ENCODE data around the gene TUBGCP2. TPM values are rescaled to one million over a fixed set of nuclear protein-coding genes. Genes with fewer than 3 reads are reported as not detected.

Gene TUBGCP2
- total RNA-seq, 1 experiment from 2014 or later = 35.4 TPM

DNA sequence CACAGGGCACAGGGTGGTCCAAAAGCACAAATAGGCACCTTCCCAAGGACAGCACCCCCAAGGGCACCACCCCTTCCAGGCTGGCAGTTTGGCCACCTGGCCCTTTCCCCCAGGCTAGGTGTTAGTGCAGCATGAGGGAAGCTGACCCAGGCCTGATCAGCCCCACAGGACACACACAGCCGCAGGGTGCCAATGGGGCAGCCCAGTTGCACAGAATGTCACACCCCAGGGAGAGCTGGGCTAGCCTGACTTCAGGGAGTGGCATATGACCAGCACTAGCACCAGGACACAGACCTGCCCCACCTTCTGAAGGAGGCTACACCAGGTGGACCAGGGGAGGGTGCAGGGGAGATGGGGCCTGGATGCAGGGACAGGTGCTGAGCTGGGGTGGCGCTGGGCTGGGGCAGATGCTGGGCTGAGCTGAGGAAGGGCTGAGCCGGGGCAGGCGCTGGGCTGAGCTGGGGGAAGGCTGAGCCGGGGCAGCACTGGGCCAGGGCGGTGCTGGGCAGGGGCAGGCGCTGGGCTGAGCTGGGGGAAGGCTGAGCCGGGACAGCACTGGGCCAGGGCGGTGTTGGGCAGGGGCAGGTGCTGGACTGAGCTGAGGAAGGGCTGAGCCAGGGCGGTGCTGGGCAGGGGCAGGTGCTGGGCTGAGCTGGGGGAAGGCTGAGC, 28.1 kb downstream of the TUBGCP2 start:
- Histone ChIP-seq H3K9me2 (ENCODE audit: insufficient read depth) (no peaks in the 10 kb centered on the region), H3K27ac (ENCODE audit: low read depth, low read length) (no peak overlapping the region), H3K4me1 (ENCODE audit: control insufficient read depth in 1 of 2, insufficient read depth in 2 of 2, low read length in 2 of 2) (no peaks in the 10 kb centered on the region), H3K9ac (ENCODE audit: low read length) (no peak overlapping the region), H3K27me3 (ENCODE audit: insufficient read depth, low read length) (no peaks in the 10 kb centered on the region), H2AFZ (ENCODE audit: low read depth, low read length, poor library complexity, severe bottlenecking) (no peak overlapping the region), H3K9me3 (ENCODE audit: control insufficient read depth in 1 of 2, insufficient read depth in 1 of 2, low read depth in 1 of 2, low read length in 2 of 2) (no peaks in the 10 kb centered on the region), H3K36me3 (ENCODE audit: control insufficient read depth in 1 of 2, insufficient read depth in 2 of 2, low read length in 2 of 2) (no peaks in the 10 kb centered on the region), H3K4me2 (ENCODE audit: low read length) (no peak overlapping the region), H3K4me3 (replicated peaks in 1 of 2; ENCODE audit: low read depth in 1 of 2, low read length in 2 of 2) (no peak overlapping the region), H3K79me2 (ENCODE audit: insufficient read depth, low read length) (no peaks in the 10 kb centered on the region), H4K20me1 (ENCODE audit: insufficient read depth) (no peaks in the 10 kb centered on the region)
- no peak for DNase-seq (ENCODE audit: low read depth, low spot score)
- ChIA-PET CTCF (no interaction called here), RAD21 (ENCODE audit: low non-redundant PET in 1 of 2, low total read pairs in 2 of 2, uncharacterized antibody in 2 of 2, unreplicated experiment in 2 of 2) (no interaction called here), POLR2A (no interaction called here)
- TF ChIP-seq CEBPB (IDR thresholded peaks at IDR 0.05; ENCODE audit: low read depth) = no peak
- TF ChIP-seq TCF7L2 (IDR thresholded peaks at IDR 0.05; ENCODE audit: borderline replicate concordance, extremely low read depth, insufficient read depth, insufficient read length) = no peak
- TF ChIP-seq, protein P1, sequence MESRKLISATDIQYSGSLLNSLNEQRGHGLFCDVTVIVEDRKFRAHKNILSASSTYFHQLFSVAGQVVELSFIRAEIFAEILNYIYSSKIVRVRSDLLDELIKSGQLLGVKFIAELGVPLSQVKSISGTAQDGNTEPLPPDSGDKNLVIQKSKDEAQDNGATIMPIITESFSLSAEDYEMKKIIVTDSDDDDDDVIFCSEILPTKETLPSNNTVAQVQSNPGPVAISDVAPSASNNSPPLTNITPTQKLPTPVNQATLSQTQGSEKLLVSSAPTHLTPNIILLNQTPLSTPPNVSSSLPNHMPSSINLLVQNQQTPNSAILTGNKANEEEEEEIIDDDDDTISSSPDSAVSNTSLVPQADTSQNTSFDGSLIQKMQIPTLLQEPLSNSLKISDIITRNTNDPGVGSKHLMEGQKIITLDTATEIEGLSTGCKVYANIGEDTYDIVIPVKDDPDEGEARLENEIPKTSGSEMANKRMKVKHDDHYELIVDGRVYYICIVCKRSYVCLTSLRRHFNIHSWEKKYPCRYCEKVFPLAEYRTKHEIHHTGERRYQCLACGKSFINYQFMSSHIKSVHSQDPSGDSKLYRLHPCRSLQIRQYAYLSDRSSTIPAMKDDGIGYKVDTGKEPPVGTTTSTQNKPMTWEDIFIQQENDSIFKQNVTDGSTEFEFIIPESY (IDR thresholded peaks at IDR 0.05; ENCODE audit: extremely low read depth, insufficient replicate concordance, low read length) = no peak
- intact Hi-C loops (cut with micrococcal nuclease) = no loop called here
- no peak for ATAC-seq
- no TSS peak for BruUV-seq (replicated peaks)

GRCh38 chr10:133279326-133280226, 29.1 kb downstream of the TUBGCP2 start:
- ATAC-seq = no peak
- H4K20me1 ChIP-seq (ENCODE audit: insufficient read depth) = no peaks in the 10 kb centered on the region
- ChIA-PET POLR2A (no interaction called here), CTCF (no interaction called here), RAD21 (ENCODE audit: low non-redundant PET in 1 of 2, low total read pairs in 2 of 2, uncharacterized antibody in 2 of 2, unreplicated experiment in 2 of 2) (no interaction called here)
- H3K27me3 ChIP-seq (ENCODE audit: insufficient read depth, low read length) = no peaks in the 10 kb centered on the region
- no peaks in the 10 kb centered on the region for H3K36me3 ChIP-seq (ENCODE audit: control insufficient read depth in 1 of 2, insufficient read depth in 2 of 2, low read length in 2 of 2)
- no peaks in the 10 kb centered on the region for H3K79me2 ChIP-seq (ENCODE audit: insufficient read depth, low read length)
- no peak overlapping the region for H3K9ac ChIP-seq (ENCODE audit: low read length)
- H3K27ac ChIP-seq (ENCODE audit: low read depth, low read length) = no peak overlapping the region
- H3K9me3 ChIP-seq (ENCODE audit: control insufficient read depth in 1 of 2, insufficient read depth in 1 of 2, low read depth in 1 of 2, low read length in 2 of 2) = no peaks in the 10 kb centered on the region
- no peak for DNase-seq (ENCODE audit: low read depth, low spot score)
- BruUV-seq (replicated peaks) = no TSS peak
- no peak overlapping the region for H3K4me3 ChIP-seq (replicated peaks in 1 of 2; ENCODE audit: low read depth in 1 of 2, low read length in 2 of 2)
- intact Hi-C loops (cut with micrococcal nuclease) = no loop called here
- no peak overlapping the region for H2AFZ ChIP-seq (ENCODE audit: low read depth, low read length, poor library complexity, severe bottlenecking)
- no peaks in the 10 kb centered on the region for H3K4me1 ChIP-seq (ENCODE audit: control insufficient read depth in 1 of 2, insufficient read depth in 2 of 2, low read length in 2 of 2)
- H3K4me2 ChIP-seq (ENCODE audit: low read length) = no peak overlapping the region
- H3K9me2 ChIP-seq (ENCODE audit: insufficient read depth) = no peaks in the 10 kb centered on the region
- TF ChIP-seq, protein P1 (IDR thresholded peaks at IDR 0.05; ENCODE audit: extremely low read depth, insufficient replicate concordance, low read length) = no peak
- TF ChIP-seq CBX3 (IDR thresholded peaks at IDR 0.05; ENCODE audit: low read depth) (no peak), POLR2A (IDR thresholded peaks at IDR 0.05; ENCODE audit: borderline replicate concordance, extremely low read depth, insufficient read depth, insufficient read length) (no peak), EGR1 (IDR thresholded peaks at IDR 0.05; ENCODE audit: low read depth) (no peak), ZFX (IDR thresholded peaks at IDR 0.05) (no peak), MAX (IDR thresholded peaks at IDR 0.05) (no peak), YY1 (IDR thresholded peaks at IDR 0.05; ENCODE audit: extremely low read depth, insufficient replicate concordance, low read depth, low read length) (no peak)
